GM12875 (cell line): ENCODE data around the gene TRAM2.

ENCODE experiments used
- H3K4me3 ChIP-seq: one replicate; pipeline ENCODE4 v1.5.1; 2011; ENCODE audit warnings: low read depth, low read length, control low read depth
- CTCF ChIP-seq: IDR thresholded peaks from 2 replicates; pipeline ENCODE4 v1.5.1; 2011; ENCODE audit warnings: low read depth, mild to moderate bottlenecking, control low read depth, inconsistent platforms, low read length, moderate library complexity, borderline replicate concordance; ENCODE audit not compliant: insufficient read depth

The TRAM2 gene

GRCh38 chr6:52494298-52495072 lies 82.4 kb downstream of the TRAM2 start:
- no peak for TF ChIP-seq CTCF
- H3K4me3 ChIP-seq, result no peak overlapping the region

GRCh38 chr6:52493669-52494068 lies 83.2 kb downstream of the TRAM2 start:
- H3K4me3 ChIP-seq, result no peak overlapping the region
- TF ChIP-seq CTCF, result no peak

GRCh38 chr6:52491203-52492069 lies 85.4 kb downstream of the TRAM2 start:
- TF ChIP-seq CTCF, result no peak
- no peak overlapping the region for H3K4me3 ChIP-seq

GRCh38 chr6:52489881-52490280 lies 87.0 kb downstream of the TRAM2 start:
- H3K4me3 ChIP-seq, result no peak overlapping the region
- no peak for TF ChIP-seq CTCF

- TF ChIP-seq CTCF, result no peak
- no peak overlapping the region for H3K4me3 ChIP-seq
These were observed 93.2 kb downstream of the TRAM2 start for GRCh38 chr6:52483671-52484003.

- no peak for TF ChIP-seq CTCF
- H3K4me3 ChIP-seq, result no peak overlapping the region
These were observed 93.8 kb downstream of the TRAM2 start for GRCh38 chr6:52482903-52483670.

- H3K4me3 ChIP-seq, result no peak overlapping the region
- TF ChIP-seq CTCF, result no peak
These were observed 101.6 kb downstream of the TRAM2 start for GRCh38 chr6:52475307-52475706.
